ENCODE data around the gene TM9SF2.
"Not testable (repeated sequence)": the region's sequence is repeated elsewhere in the genome, so short reads cannot be mapped to it uniquely, and the experiment has no call there.

TM9SF2 gene

DNA sequence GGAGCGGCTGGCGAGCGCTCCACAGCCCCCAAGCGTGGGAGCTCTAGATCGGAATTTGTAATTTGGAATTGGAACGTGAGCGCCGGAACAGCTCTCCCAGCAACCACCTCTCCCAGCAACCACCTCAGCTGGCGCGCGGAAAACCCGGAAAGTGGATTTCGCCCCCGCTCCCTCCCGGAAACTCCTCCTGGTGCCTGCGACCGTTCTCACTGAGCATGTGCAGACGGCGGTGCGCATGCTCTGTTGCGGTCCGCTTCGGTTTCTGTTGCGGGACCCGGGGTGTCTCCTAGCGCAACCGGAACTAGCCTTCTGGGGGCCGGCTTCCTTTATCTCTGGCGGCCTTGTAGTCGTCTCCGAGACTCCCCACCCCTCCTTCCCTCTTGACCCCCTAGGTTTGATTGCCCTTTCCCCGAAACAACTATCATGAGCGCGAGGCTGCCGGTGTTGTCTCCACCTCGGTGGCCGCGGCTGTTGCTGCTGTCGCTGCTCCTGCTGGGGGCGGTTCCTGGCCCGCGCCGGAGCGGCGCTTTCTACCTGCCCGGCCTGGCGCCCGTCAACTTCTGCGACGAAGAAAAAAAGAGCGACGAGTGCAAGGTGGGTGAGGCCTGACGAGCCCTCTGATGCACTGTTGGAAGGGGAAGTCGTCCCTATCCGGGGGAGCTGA lies at the start of gene TM9SF2:
TSS of gene TM9SF2 (plus strand) at position 289 of the 664 bp plus-strand sequence. CDS start at position 424, 135 bp downstream.
- DNase-seq, result peak; percentile 86

GRCh38 chr13:99454518-99455183 lies 46.6 kb upstream of the TM9SF2 start:
- no peak for DNase-seq

- DNase-seq, result no peak
Measured at GRCh38 chr13:99459099-99459850, 42.0 kb upstream of the TM9SF2 start.

- DNase-seq, result not testable (repeated sequence)
Measured at GRCh38 chr13:99460802-99461201, 40.5 kb upstream of the TM9SF2 start.

DNA sequence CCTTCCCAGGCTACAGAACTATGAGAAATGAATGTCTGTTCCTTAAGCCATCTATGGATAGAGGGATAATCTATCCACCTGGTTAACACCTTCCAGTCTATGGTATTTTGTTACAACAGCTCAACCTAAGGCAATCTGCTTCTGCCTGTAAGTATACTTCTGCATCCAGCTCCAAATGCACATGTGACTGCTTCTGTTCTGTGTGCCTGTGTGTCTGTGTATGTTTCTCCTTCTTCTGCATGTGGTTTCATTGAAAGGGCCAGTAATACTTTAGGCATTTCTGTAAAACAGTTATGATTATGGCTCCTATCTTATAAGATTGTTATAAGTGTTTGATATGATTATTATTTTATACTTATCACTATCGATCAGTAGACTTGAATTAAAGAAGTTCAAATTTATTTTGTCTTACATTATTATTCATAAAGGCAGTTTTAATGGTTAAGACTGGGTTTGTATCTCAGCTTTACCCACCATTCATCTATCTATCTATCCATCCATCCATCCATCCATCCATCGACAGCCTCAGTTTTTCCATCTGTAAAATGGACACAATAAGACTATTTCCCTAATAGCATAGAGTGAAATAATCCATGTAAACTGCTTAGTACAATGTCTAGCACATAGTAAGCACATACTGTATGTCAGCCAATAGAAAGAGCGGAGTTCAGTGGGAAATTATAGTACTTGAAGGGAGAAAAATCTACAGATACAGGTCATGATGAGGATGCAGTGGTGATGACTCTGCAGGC lies 37.5 kb upstream of the TM9SF2 start:
- no peak for DNase-seq

GRCh38 chr13:99464441-99464949 lies 36.8 kb upstream of the TM9SF2 start:
- no peak for DNase-seq

- DNase-seq, result peak; percentile 50
Measured at GRCh38 chr13:99465454-99465853, 35.8 kb upstream of the TM9SF2 start.

DNA sequence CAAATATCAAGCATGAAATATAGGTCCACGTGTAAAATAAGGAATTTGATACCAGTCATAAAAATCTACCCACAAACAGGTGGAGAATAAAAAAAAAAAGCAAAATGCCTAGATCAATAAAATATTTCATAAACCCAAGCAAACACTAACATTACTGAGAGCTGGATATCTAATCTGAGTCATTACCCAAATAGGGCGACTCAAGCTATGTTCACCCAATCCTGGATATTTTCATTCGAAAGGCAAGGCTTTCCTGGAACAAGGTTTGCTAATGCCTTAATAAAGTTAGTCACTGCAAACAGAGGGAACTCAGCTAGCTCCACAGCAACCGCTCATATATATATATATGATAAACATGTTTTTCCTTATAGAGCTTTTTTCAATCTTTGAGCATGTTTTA lies 33.5 kb upstream of the TM9SF2 start:
- no peak for DNase-seq

DNA sequence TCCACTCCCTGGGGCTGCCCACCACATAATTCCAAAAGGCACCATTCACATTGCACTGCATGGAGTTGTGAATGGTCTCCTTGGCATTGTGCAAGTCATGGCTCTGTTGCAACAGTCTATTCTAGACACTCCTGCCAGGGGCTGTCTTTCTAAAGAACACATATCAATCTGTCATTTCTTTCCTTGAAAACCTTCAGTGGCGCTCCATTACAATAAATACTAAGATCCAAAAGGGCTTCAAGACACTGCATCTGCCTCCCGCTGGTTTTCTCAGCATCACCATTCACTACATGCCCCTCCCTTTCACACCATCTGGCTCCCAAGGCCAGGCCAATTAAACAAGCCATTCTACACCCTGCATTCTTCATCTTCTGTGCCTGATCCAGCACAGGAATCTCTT lies 32.2 kb upstream of the TM9SF2 start:
- no peak for DNase-seq

- no peak for DNase-seq
Measured at GRCh38 chr13:99470027-99470426, 31.2 kb upstream of the TM9SF2 start.

- no peak for DNase-seq
Measured at GRCh38 chr13:99471221-99472121, 29.8 kb upstream of the TM9SF2 start.

DNA sequence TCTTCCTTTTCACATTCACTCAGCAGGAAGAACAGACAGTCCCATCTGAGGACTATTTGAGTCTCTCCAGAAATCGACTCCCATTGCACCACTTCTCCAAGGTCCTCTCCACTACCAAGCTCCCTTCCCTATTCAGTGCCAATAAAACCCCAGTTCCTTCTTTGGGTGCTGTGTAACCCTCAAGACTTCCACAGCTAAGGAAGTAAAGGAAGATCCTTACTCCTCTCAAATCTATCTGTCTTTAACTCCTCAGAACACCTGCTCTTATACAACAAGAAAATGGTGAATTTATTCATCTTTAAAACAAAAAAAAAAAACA lies 29.2 kb upstream of the TM9SF2 start:
- DNase-seq, result no peak

- DNase-seq, result no peak
Measured at GRCh38 chr13:99473515-99473914, 27.8 kb upstream of the TM9SF2 start.

- no peak for DNase-seq
Measured at GRCh38 chr13:99476648-99477047, 24.6 kb upstream of the TM9SF2 start.

GRCh38 chr13:99477493-99477892 lies 23.8 kb upstream of the TM9SF2 start:
- DNase-seq, result no peak

- DNase-seq, result no peak
Measured at GRCh38 chr13:99481366-99481765, 19.9 kb upstream of the TM9SF2 start.

GRCh38 chr13:99484473-99484872 lies 16.8 kb upstream of the TM9SF2 start:
- no peak for DNase-seq

- DNase-seq, result no peak
Measured at GRCh38 chr13:99486996-99487395, 14.3 kb upstream of the TM9SF2 start.

- no peak for DNase-seq
Measured at GRCh38 chr13:99489028-99489427, 12.2 kb upstream of the TM9SF2 start.

DNA sequence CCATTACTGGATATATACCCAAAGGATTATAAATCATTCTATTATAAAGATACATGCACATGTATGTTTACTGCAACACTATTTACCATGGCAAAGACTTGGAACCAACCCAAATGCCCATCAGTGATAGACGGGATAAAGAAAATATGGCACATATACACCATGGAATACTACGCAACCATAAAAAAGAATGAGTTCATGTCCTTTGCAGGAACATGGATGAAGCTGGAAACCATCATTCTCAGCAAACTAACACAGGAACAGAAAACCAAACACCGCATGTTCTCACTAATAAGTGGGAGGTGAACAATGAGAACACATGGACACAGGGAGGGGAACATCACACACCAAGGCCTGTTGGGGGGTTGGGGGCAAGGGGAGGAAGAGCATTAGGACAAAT lies 9.5 kb upstream of the TM9SF2 start:
- DNase-seq, result not testable (repeated sequence)

DNA sequence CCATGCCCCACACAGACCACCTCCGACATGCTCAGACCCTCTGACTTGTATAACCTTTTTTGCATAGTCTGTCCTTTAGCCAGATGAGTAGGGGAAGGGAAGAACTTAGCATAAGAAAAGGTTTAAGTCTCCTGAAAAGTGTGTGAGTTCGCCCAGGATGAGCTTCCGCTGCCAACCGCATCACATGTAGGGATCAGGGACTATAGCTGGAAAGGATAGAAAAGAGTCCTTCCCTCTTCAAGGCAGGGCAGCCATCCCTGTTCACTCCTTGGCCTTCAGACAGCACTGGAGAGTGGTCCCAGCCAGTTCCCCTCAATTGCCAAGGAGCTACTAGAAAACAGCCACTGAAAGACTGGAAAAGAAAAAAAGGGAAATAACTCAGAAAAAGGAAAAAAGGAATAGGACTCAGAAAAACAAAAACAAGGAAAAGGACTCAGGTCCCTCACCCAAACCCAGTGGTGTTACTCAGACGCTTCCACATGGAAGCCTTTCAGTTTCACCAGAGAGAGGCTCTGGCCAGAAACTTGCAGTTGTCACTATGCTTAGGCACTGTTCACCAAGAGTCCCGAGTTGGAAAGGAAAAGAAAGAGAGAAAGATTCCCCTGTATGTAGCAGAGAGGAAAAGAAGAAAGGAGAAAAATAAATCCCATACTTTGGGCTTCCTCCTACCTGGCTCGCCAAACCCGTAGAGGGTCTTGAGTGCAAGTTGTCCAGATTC lies 5.6 kb upstream of the TM9SF2 start:
- no peak for DNase-seq

Measured in NCI-H2081 treated with DMSO at 0.1 percent for 48 hours (cell line).